Breast epithelium (tissue), 3 donors: ENCODE measurements around the gene ZC2HC1B.

Source experiments
- CTCF ChIP-seq, 3 donors: fragments of 450-650 bp; IDR thresholded peaks; one replicate each; pipeline ENCODE4 v1.5.1; 2016 to 2017; ENCODE audit warnings: antibody characterized with exemption in 3 of 3, mild to moderate bottlenecking in 3 of 3, moderate library complexity in 3 of 3
- POLR2A ChIP-seq: fragments of 450-650 bp; IDR thresholded peaks from one replicate; pipeline ENCODE4 v1.6.1; 2016; ENCODE audit warnings: antibody characterized with exemption, mild to moderate bottlenecking, moderate library complexity
- POLR2AphosphoS5 ChIP-seq, 3 donors: sonication (generic); formaldehyde crosslinking; IDR thresholded peaks; one replicate each; pipeline ENCODE4 v1.6.1; 2017; ENCODE audit warnings: antibody characterized with exemption in 3 of 3

DNA sequence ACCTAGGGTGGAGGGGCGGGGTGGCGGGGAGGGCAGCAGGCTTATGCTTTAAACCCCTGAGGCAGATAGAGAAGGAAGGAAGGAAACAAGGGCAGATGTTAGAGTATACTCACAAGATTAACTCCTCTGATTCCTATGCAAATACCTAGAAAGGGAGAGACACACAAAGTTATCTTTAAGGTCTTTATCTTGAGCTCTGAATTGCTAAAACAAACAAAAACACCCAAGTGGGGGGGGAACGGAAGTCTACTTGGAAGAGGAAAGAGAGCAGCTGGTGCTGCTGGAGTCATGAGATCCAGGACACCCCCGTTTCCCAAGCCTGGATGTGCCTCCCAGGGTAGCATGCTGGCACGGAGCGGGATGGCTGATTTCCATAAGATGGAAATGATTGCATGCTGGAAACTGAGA, 100.4 kb downstream of the ZC2HC1B start:
- TF ChIP-seq CTCF (IDR thresholded peaks at IDR 0.05) (no peak), POLR2A (no peak), POLR2AphosphoS5 (IDR thresholded peaks at IDR 0.05) (no peak)
